D721Med (cell line): ENCODE results near the gene RASGRF1.

ENCODE experiments used
- DNase-seq: peaks from one replicate; pipeline ENCODE4 v3.0.0; 2011; ENCODE audit warnings: low spot score; ENCODE audit not compliant: insufficient read length
- FAIRE-seq: peaks from 2 replicates; lab custom pipeline; 2011; peaks lifted over from hg19 to GRCh38; lab: Jason Lieb, UNC
- CTCF ChIP-seq: IDR thresholded peaks from 2 replicates; pipeline ENCODE4 v1.5.1; 2012; ENCODE audit warnings: mild to moderate bottlenecking, control low read depth; ENCODE audit not compliant: insufficient read depth; ENCODE audit errors: missing control alignments

Gene RASGRF1

GRCh38 chr15:78921940-78922339 is 168.6 kb downstream of the RASGRF1 start:
- DNase-seq (no peak), FAIRE-seq (no peak)
- TF ChIP-seq CTCF: no peak

DNA sequence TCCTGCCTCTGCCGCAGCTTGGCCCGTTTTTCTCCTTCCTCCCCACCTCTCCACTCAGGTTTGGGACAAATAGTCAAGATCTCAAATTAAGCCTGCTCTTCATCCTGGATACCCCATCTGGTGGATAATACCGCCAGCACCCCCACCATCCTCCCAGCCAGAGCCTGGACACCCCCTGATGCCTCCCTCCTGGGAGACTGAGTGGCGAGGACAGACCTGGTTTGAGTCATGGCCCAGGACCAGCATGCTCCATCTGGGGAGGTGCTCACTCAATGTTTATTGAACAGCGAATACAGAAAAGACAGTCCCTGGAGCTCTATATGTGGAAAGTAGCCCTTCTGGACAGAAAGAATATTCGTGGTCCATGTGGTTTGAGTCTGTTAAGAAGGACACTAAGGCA is 169.1 kb downstream of the RASGRF1 start:
- FAIRE-seq: no peak
- no peak for TF ChIP-seq CTCF

DNA sequence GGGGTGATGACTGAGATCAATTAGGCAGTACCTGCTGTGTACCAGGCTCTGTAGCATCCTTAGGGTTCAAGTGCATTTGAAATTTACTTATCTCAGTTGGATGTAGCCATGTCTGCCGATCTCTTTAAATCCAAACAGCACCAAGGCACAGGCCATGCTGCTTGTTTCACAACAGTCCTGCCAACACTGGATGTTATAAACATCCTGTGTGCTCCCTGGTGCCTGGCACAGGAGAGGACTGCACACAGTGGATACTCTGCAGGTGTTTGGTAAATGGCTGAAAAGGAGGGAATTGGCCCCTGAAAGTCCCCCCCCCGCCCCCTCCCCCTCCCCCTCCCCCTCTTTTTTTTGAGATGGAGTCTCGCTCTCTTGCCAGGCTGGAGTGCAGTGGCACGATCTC is 172.7 kb downstream of the RASGRF1 start:
- no peak for TF ChIP-seq CTCF
- DNase-seq: no peak
- no peak for FAIRE-seq

More for the DNA sequence above, 169.1 kb downstream of the RASGRF1 start:
- DNase-seq: no peak

- FAIRE-seq: no peak
- no peak for DNase-seq
- no peak for TF ChIP-seq CTCF
Measured at GRCh38 chr15:78916088-78916487, 174.5 kb downstream of the RASGRF1 start.

DNA sequence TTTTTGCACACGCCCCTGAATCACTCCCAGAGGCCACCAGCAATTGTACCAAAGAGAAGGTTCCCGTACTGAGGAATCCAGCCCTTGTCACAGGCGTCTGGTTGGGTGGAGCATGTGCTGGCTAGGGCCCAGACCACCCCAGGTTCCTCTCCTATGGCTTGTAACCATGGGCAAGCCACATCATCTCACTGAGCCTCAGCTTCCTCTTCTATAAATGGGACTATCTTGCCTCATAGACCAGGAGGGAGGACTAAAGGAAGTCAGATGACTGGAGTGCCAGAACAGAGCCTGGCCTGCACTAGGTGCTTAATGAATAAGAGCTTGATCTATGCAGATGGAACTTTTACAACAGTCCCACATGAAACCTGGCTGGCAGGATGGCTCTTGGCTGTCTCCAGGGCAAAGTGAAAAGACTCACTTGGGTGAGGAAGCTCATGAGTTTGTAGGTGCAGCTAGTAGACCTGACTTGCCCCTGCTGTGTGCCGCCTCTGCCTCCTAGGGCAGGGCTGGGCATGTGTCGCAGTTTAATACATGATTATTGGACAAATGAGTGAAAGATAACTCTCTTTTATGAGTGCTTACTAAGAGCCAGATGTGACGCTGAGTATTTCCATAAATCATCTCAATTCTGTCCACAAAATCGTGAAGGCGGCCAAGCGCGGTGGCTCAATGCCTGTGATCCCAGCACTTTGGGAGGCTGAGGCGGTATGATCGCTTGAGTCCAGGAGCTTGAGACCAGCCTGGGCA is 175.1 kb downstream of the RASGRF1 start:
- TF ChIP-seq CTCF: no peak
- DNase-seq (no peak), FAIRE-seq (no peak)

DNA sequence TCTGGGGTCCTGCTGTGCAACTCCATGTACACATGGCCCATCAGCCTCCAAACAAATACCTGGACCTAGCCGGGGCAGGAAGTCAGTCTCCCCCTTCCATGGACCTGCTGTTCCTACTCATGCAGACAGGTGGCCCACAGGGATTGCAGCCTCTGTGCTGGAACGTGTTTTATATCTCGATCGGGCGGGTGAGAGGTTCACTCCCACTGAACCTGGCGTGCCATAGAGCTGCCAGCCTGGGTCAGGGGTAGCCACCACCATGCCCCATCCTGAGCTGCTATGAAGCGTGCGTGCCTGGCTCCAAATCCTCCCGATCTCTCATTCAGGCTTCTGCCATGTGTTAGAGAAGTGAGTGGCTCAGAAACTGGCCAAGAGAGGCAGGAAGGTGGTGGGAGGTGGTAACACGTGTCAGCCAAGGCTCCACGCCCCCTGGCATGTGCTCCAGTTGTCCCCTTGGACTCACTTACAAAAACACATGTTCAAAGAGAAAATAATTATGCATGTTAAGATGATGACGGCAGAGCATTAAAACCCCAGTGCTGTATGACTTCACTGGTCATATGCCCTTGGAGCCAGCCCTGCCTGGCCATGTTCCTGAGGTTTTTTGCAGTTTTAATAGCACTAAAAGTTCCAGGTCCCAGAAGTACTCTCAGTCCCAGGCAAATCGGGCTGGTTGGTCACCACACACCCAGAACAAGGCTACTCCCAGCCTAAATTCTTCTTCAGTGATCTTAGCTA is 176.4 kb downstream of the RASGRF1 start:
- FAIRE-seq (no peak), DNase-seq (no peak)
- TF ChIP-seq CTCF: no peak

GRCh38 chr15:78913012-78913411 is 177.6 kb downstream of the RASGRF1 start:
- no peak for TF ChIP-seq CTCF
- DNase-seq (no peak), FAIRE-seq (no peak)
